ENCODE data around the gene TAOK1. TPM values are rescaled to one million over a fixed set of nuclear protein-coding genes. Genes with fewer than 3 reads are reported as not detected.

Gene TAOK1
- total RNA-seq, 1 donor from 2014 or later = 64.8 TPM

- intact Hi-C loops (cut with DNase I) = loop anchor here (10.0 kb wide), 1 partner anchor 88 kb away; no protein-coding TSS in a partner anchor
- DNase-seq (ENCODE audit: low spot score) = no peak
These were observed 13.4 kb upstream of the TAOK1 start for GRCh38 chr17:29376667-29377270.

DNA sequence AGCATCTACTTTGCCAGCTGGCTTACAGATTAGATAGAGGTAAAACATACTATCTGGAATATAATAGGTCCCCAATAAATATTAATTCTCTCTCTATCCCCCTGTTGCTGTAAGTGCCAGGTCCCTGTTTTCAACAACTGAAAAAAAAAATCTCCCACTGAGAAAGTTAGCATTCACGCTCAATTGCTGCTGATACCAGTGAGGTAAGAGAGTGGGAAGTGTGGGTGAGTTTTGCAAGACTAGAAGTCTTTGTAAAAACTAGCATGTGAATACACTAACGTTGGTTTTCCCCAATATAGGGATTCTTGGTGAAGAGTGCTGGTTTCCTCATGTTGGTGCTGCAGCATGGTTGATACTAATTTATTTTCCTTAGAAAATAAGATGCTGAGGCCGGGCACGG lies 11.7 kb upstream of the TAOK1 start:
- no peak for DNase-seq (ENCODE audit: low spot score)
- intact Hi-C loops (cut with DNase I) = loop anchor here (10.0 kb wide), 1 partner anchor 86 kb away; no protein-coding TSS in a partner anchor

DNA sequence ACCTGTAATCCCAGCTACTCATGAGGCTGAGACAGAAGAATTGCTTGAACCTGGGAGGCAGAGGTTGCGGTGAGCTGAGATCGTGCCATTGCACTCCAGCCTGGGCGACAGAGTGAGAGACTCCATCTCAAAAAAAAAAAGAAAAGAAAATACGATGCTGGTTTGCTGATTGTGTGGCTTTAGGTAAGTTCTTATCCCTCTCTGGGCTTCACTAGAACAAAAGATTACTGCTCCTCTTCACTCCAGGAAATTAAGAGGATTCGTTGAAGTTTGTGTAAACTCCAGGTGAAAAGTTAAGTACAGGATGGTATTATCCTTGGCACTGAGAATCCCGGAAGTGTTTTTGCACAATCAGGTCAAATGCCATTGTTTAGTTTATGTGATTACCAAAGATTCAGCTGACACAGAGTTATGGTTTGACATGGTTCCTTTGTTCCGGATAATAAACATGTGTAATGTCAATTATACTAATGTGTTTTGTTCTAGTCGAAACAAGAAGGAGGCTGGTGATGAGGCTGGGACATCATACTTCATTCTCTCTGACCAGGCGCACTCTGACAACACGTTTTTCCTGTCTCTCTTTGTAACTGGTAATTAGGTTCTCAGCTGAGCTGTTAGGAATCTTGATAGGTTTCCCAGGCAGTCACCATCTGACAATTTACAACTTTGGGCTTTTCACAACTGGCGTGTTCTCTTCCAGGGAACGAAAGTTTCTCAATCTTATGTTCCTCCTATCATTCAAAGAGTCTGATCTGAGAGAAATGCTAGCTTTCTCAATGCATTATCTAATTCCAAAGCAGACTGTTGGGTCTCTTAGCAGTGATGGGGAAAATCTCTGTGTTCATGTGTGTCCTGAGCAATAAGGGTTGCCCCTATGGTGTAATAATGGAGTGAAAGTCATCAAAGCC lies 10.8 kb upstream of the TAOK1 start:
- DNase-seq (ENCODE audit: low spot score) = no peak
- intact Hi-C loops (cut with DNase I) = loop anchor here (10.0 kb wide), 1 partner anchor 85 kb away; no protein-coding TSS in a partner anchor

DNA sequence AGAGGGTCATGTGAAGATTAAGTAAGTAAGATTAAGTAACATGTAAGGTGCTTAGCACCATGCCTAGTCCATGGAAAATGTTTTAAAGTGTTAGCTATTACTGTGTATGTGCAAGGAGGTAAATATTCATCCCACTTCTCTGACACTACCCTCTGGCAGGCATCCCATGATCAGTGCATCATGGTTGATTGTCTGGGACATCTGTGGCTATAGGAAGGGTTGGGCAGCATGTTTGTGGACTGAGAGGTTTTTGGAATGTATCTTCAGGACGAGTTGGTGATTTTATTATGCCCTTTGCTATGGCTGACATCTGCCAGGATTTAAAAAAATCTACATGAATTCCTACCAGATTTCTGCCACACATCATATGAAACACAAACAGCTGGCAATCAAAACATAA lies 6.5 kb upstream of the TAOK1 start:
- intact Hi-C loops (cut with DNase I) = no loop called here
- DNase-seq (ENCODE audit: low spot score) = no peak

DNA sequence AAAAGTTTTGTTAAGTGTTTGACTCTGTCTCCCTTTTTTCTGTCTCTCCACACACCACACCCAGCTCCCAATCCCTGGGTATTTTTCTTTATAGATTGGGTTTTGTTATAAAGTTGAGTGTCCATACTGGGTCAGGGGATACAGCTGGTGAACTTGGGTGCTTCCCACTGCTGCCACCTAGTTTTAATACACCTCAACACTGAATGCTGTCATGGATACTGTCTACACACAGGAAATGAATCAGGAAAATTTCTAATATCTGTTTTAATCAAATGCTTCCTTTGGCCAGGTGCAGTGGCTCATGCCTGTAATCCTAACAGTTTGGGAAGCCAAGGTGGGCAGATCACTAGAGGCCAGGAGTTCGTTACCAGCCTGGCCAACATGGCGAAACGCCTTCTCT lies 5.3 kb upstream of the TAOK1 start:
- intact Hi-C loops (cut with DNase I) = no loop called here

GRCh38 chr17:29386760-29387159 lies 3.4 kb upstream of the TAOK1 start:
- no peak for DNase-seq (ENCODE audit: low spot score)
- intact Hi-C loops (cut with DNase I) = no loop called here

More for the DNA sequence above, 5.3 kb upstream of the TAOK1 start:
- no peak for DNase-seq (ENCODE audit: low spot score)

DNA sequence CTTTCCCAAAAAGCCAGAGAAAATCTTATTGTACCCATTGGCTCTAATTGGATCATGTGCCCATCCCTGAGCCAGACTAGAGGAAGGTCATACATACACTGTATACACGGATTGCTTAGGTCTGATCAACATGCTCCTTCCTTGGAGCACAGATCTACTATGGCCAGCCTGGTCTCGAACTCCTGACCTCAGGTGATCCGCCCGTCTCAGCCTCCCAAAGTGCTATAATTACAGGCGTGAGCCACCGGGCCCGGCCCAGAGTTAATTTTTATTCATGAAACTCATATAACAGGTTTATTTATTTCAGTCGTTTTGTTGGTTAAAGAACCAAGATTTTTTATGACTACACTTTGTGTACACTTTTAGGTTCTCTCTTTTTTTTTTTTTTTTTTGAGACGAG lies 1.2 kb upstream of the TAOK1 start:
- no peak for DNase-seq (ENCODE audit: low spot score)
- intact Hi-C loops (cut with DNase I) = no loop called here

- no peak for DNase-seq (ENCODE audit: low spot score)
- intact Hi-C loops (cut with DNase I) = loop anchor here (10.0 kb wide), 1 partner anchor 174 kb away; the partner anchor contains the start of genes ABHD15 and TP53I13
These were observed 878 bp downstream of the TAOK1 start for GRCh38 chr17:29390851-29391631.

DNA sequence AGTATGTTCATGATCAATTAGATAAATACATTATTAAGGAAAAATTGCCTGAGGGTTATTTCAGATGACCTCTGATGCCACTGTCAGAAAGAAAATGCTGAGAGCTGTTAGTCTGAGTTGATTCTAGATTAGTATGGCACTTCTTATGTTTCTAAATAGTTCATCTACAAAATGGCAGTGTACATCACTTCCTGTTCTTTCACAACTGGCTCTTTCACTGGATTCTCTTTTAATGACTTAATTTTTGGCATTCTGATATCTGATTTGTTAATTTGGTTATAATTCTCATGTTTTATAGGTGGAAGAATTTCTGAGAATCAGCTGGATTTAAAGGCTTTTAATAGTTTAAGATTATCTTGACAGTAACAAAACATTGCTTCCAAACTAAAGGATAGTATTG lies 3.3 kb downstream of the TAOK1 start:
- intact Hi-C loops (cut with DNase I) = loop anchor here (10.0 kb wide), 1 partner anchor 171 kb away; the partner anchor contains the start of genes ABHD15 and TP53I13
- no peak for DNase-seq (ENCODE audit: low spot score)

GRCh38 chr17:29394761-29395160 lies 4.6 kb downstream of the TAOK1 start:
- DNase-seq (ENCODE audit: low spot score) = no peak
- intact Hi-C loops (cut with DNase I) = loop anchor here (10.0 kb wide), 1 partner anchor 170 kb away; the partner anchor contains the start of genes ABHD15 and TP53I13

GRCh38 chr17:29396066-29396465 lies 5.9 kb downstream of the TAOK1 start:
- no peak for DNase-seq (ENCODE audit: low spot score)
- intact Hi-C loops (cut with DNase I) = loop anchor here (10.0 kb wide), 1 partner anchor 169 kb away; the partner anchor contains the start of genes ABHD15 and TP53I13

GRCh38 chr17:29399634-29400033 lies 9.5 kb downstream of the TAOK1 start:
- no peak for DNase-seq (ENCODE audit: low spot score)
- intact Hi-C loops (cut with DNase I) = loop anchor here (10.0 kb wide), 1 partner anchor 165 kb away; the partner anchor contains the start of genes ABHD15 and TP53I13

- no peak for DNase-seq (ENCODE audit: low spot score)
- intact Hi-C loops (cut with DNase I) = no loop called here
These were observed 10.7 kb downstream of the TAOK1 start for GRCh38 chr17:29400818-29401217.

- DNase-seq (ENCODE audit: low spot score) = no peak
- intact Hi-C loops (cut with DNase I) = no loop called here
These were observed 11.1 kb downstream of the TAOK1 start for GRCh38 chr17:29401258-29401657.

- intact Hi-C loops (cut with DNase I) = no loop called here
- no peak for DNase-seq (ENCODE audit: low spot score)
These were observed 17.7 kb downstream of the TAOK1 start for GRCh38 chr17:29407856-29408255.

DNA sequence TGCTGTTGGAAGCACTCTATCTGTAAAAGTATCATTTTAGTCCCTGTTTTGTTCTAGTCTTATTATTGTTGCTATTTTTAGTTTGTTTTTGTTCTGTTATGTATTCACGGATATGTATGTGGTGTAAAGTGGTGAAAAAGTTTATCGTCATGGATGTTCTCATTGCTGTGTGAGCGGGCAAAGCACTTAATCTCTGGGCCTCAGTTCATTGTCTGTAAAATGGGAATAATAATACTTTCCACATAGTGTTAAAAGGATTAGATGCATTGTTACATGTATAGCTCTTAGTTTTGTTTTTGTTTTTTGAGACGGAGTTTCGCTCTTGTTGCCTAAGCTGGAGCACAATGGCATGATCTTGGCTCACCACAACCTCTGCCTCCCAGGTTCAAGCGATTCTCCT lies 19.8 kb downstream of the TAOK1 start:
- intact Hi-C loops (cut with DNase I) = no loop called here
- DNase-seq (ENCODE audit: low spot score) = no peak

GRCh38 chr17:29412780-29413565 lies 22.8 kb downstream of the TAOK1 start:
- intact Hi-C loops (cut with DNase I) = no loop called here
- DNase-seq (ENCODE audit: low spot score) = no peak

- intact Hi-C loops (cut with DNase I) = no loop called here
- no peak for DNase-seq (ENCODE audit: low spot score)
These were observed 30.0 kb downstream of the TAOK1 start for GRCh38 chr17:29420128-29420527.

GRCh38 chr17:29430275-29430674 lies 40.1 kb downstream of the TAOK1 start:
- intact Hi-C loops (cut with DNase I) = no loop called here
- no peak for DNase-seq (ENCODE audit: low spot score)

Data from cardiac septum (tissue), 1 donor.